C4-2B (cell line): ENCODE results near the gene ADGRD1.

Source experiments
- CTCF ChIP-seq: fragments of 450-650 bp; conservative IDR thresholded peaks from 2 replicates; pipeline ENCODE4 v1.5.1; 2017; ENCODE audit warnings: mild to moderate bottlenecking
- ZFX ChIP-seq: fragments of 450-650 bp; IDR thresholded peaks from 2 replicates; pipeline ENCODE4 v1.6.1; 2017

- TF ChIP-seq CTCF (no peak), ZFX (no peak)
Measured at GRCh38 chr12:131128556-131128955, 174.8 kb downstream of the ADGRD1 start.
